Measurements from ENCODE around the gene CELF2.

DNA sequence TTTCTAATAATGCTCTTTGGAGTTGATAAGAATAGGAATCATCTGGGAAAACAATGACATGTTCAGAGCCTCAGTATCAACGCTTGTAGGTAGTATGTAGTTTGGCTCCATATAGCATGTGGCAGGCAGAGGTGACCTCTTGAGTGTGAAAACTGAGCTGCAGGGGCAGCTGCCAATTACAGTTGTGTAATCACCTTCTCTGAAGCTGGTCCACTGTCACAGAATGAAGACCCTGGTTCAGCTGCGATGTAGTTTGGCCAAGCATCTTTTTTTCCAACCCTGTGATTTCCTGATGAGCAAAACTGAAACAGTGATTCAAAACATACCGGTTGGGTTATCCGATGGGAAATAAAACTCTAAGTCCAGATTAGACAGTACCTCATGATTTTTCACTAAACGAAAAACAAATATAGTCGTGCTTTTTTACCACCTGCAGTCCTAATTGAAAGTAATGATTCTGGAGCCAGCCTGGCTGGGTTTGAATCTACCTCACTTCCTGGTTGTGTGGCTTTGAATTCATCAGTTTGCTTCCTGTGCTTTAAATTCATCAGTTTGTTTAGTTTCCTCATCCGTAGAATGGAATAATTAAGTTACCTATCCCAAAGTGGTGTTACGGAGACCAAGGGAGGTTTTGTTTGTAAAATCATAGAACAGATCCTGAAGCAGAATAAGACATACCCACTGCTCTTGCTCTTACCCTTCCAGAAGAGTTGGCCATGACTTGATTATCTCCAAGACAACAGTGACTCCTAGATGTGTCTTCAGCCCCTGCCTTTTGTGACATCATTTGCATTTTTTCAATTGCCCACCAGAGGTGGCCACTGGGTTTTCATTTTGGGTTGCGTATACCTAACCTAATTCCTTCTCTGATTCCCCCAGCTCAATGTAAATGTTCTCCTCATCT is 87.4 kb downstream of the CELF2 start:
- TF ChIP-seq, protein P1, sequence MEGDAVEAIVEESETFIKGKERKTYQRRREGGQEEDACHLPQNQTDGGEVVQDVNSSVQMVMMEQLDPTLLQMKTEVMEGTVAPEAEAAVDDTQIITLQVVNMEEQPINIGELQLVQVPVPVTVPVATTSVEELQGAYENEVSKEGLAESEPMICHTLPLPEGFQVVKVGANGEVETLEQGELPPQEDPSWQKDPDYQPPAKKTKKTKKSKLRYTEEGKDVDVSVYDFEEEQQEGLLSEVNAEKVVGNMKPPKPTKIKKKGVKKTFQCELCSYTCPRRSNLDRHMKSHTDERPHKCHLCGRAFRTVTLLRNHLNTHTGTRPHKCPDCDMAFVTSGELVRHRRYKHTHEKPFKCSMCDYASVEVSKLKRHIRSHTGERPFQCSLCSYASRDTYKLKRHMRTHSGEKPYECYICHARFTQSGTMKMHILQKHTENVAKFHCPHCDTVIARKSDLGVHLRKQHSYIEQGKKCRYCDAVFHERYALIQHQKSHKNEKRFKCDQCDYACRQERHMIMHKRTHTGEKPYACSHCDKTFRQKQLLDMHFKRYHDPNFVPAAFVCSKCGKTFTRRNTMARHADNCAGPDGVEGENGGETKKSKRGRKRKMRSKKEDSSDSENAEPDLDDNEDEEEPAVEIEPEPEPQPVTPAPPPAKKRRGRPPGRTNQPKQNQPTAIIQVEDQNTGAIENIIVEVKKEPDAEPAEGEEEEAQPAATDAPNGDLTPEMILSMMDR (IDR thresholded peaks at IDR 0.05; ENCODE audit: borderline replicate concordance, extremely low read depth, low read length, poor library complexity, severe bottlenecking): peak; percentile 42
- TF ChIP-seq EZH2 (IDR thresholded peaks at IDR 0.05; ENCODE audit: borderline replicate concordance, low read depth, low read length, severe bottlenecking): no peak

Measured in DND-41 (cell line).